DOHH2 (cell line): Measurements from ENCODE around the gene MGRN1.

ENCODE experiments used
- EZH2phosphoT487 ChIP-seq: fragments of 200-600 bp; sonication (generic); IDR thresholded peaks from 2 replicates; pipeline ENCODE4 v1.6.1; 2017; ENCODE audit warnings: borderline replicate concordance, mild to moderate bottlenecking, antibody characterized with exemption, low read length, moderate library complexity, mixed read lengths
- TF ChIP-seq, protein P1 (sequence below): fragments of 200-600 bp; sonication (generic); IDR thresholded peaks from one replicate; pipeline ENCODE4 v1.5.1; 2014; ENCODE audit warnings: antibody characterized with exemption, mild to moderate bottlenecking, low read depth, low read length; ENCODE audit not compliant: poor library complexity, severe bottlenecking

DNA sequence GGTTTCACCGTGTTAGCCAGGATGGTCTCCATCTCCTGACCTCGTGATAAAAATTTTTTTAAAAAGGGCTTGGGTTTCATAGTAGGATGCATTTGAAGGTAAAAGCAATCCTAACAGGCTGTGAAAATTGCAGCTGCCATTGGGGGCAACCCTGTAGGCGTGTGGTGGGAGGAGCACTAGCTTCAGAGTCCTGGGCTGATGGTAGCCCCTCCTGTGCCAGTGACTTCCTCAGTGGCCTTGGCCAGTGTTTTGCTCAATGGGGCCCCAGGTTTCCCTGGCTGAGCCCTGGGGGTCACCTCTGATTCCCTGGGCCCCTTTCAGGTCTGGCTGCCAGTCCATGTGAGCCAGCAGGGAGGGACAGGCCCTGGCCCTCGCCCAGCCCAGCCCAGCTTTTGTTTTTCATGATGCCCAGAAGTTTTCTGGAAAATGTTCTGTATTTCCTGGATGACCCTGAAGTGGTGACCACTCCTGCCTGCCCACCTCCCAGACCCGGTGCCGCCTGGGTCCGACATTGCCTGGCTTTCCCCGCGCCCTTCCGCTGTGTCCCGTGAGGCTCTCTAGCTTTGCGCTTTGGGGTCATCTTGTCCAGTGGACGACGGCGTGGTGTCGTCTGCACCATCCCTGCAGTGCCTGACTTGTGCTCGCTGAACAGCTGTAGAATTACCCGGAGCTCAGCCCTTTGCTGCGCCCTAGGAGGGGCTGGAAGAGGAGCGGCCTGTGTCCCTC, 9.4 kb downstream of the MGRN1 start:
- TF ChIP-seq, protein P1, sequence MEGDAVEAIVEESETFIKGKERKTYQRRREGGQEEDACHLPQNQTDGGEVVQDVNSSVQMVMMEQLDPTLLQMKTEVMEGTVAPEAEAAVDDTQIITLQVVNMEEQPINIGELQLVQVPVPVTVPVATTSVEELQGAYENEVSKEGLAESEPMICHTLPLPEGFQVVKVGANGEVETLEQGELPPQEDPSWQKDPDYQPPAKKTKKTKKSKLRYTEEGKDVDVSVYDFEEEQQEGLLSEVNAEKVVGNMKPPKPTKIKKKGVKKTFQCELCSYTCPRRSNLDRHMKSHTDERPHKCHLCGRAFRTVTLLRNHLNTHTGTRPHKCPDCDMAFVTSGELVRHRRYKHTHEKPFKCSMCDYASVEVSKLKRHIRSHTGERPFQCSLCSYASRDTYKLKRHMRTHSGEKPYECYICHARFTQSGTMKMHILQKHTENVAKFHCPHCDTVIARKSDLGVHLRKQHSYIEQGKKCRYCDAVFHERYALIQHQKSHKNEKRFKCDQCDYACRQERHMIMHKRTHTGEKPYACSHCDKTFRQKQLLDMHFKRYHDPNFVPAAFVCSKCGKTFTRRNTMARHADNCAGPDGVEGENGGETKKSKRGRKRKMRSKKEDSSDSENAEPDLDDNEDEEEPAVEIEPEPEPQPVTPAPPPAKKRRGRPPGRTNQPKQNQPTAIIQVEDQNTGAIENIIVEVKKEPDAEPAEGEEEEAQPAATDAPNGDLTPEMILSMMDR, result no peak
- TF ChIP-seq EZH2phosphoT487, result no peak
